IMR-90 (cell line): ENCODE results near the gene TMA7. TPM values are rescaled to one million over a fixed set of nuclear protein-coding genes. Genes with fewer than 3 reads are reported as not detected.

Source experiments
- ATAC-seq: fragments of 200-7000 bp; cut with Tn5 transposase; 2 replicates; pipeline ENCODE4 v1.9.1; 2020; ENCODE audit warnings: low read depth, mild to moderate bottlenecking, moderate library complexity
- BruUV-seq: library from RNA; stranded (reverse); fragments of 400-500 nt; replicated peaks from 2 replicates; lab custom pipeline; 2021; lab: Mats Ljungman, UMichigan
- CTCF ChIA-PET: fragments of 300-600 bp; formaldehyde crosslinking; extraction: SDS; loops from one replicate; lab custom pipeline; 2021; ENCODE audit warnings: antibody characterized with exemption; lab: Yijun Ruan, JAX
- POLR2A ChIA-PET: fragments of 300-600 bp; sonication (Branson Sonifier 250); formaldehyde crosslinking; loops from one replicate; lab custom pipeline; 2022; ENCODE audit warnings: antibody characterized with exemption; ENCODE audit not compliant: unreplicated experiment; lab: Charles Lee
- DNase-seq: peaks from one replicate; pipeline ENCODE4 v3.0.0; 2013
- H2AFZ ChIP-seq: replicated peaks from 2 replicates; pipeline ENCODE3; 2013; ENCODE audit warnings: low read length, mild to moderate bottlenecking; ENCODE audit not compliant: poor library complexity
- H2AK5ac ChIP-seq: 2 replicates; pipeline ENCODE4 v1.6.1; 2013; ENCODE audit warnings: low read depth, low read length, inconsistent platforms
- H2AK9ac ChIP-seq: replicated peaks from 2 replicates; pipeline ENCODE3; 2013; ENCODE audit warnings: mild to moderate bottlenecking, low read depth, low read length, moderate library complexity; ENCODE audit not compliant: poor library complexity
- H2BK120ac ChIP-seq: 2 replicates; pipeline ENCODE4 v1.6.1; 2013; ENCODE audit warnings: low read depth, low read length, inconsistent platforms
- H2BK15ac ChIP-seq: 3 replicates; pipeline ENCODE4 v1.6.1; 2013; ENCODE audit warnings: low read depth, low read length, inconsistent platforms
- H2BK20ac ChIP-seq: 2 replicates; pipeline ENCODE4 v1.6.1; 2013; ENCODE audit warnings: low read depth, mild to moderate bottlenecking, inconsistent platforms, low read length, moderate library complexity
- H2BK5ac ChIP-seq: 2 replicates; pipeline ENCODE4 v1.6.1; 2013; ENCODE audit warnings: mild to moderate bottlenecking, low read depth, low read length, inconsistent platforms; ENCODE audit not compliant: poor library complexity, severe bottlenecking
- H3K14ac ChIP-seq: replicated peaks from 2 replicates; pipeline ENCODE4 v1.6.1; 2013; ENCODE audit warnings: low read depth, low read length, inconsistent platforms
- H3K18ac ChIP-seq: 2 replicates; pipeline ENCODE4 v1.6.1; 2013; ENCODE audit warnings: low read depth, low read length, control low read depth
- H3K23ac ChIP-seq: 2 replicates; pipeline ENCODE4 v1.6.1; 2013; ENCODE audit warnings: low read depth, low read length, inconsistent platforms
- H3K27ac ChIP-seq: 2 replicates; pipeline ENCODE4 v1.5.1; 2013; ENCODE audit warnings: mild to moderate bottlenecking, control low read depth, low read length; ENCODE audit not compliant: insufficient read depth
- H3K27me3 ChIP-seq: 2 replicates; pipeline ENCODE4 v1.6.1; 2013; ENCODE audit warnings: low read length; ENCODE audit not compliant: control insufficient read depth, insufficient read depth
- H3K36me3 ChIP-seq: 2 replicates; pipeline ENCODE4 v1.6.1; 2013; ENCODE audit warnings: low read length, mixed read lengths; ENCODE audit not compliant: control insufficient read depth, insufficient read depth
- H3K4ac ChIP-seq: 2 replicates; pipeline ENCODE4 v1.6.1; 2013; ENCODE audit warnings: low read depth, low read length, inconsistent platforms
- H3K4me1 ChIP-seq: 2 replicates; pipeline ENCODE4 v1.6.1; 2013; ENCODE audit warnings: low read length, mixed read lengths; ENCODE audit not compliant: control insufficient read depth, insufficient read depth
- H3K4me2 ChIP-seq: 2 replicates; pipeline ENCODE4 v1.6.1; 2013; ENCODE audit warnings: low read depth, mild to moderate bottlenecking, control low read depth, low read length, moderate library complexity
- H3K4me3 ChIP-seq: 2 replicates; pipeline ENCODE4 v1.5.1; 2013; ENCODE audit warnings: low read depth, mild to moderate bottlenecking, control low read depth, low read length, moderate library complexity; ENCODE audit not compliant: insufficient read depth
- H3K56ac ChIP-seq: 2 replicates; pipeline ENCODE4 v1.6.1; 2013; ENCODE audit warnings: low read length, inconsistent platforms; ENCODE audit not compliant: insufficient read depth; ENCODE audit errors: extremely low read depth
- H3K79me1 ChIP-seq, 2 experiments: 2 replicates each; pipeline ENCODE4 v1.6.1; 2013; ENCODE audit warnings: low read length in 2 of 2, inconsistent platforms in 1 of 2, low read depth in 1 of 2
- H3K9ac ChIP-seq: 2 replicates; pipeline ENCODE4 v1.6.1; 2013; ENCODE audit warnings: low read depth, low read length, control low read depth
- H3K9me1 ChIP-seq: 2 replicates; pipeline ENCODE4 v1.6.1; 2013; ENCODE audit warnings: low read length, inconsistent platforms; ENCODE audit not compliant: insufficient read depth
- H3K9me3 ChIP-seq: 2 replicates; pipeline ENCODE4 v1.6.1; 2013; ENCODE audit warnings: low read length; ENCODE audit not compliant: control insufficient read depth, insufficient read depth
- H4K20me1 ChIP-seq: 2 replicates; pipeline ENCODE4 v1.6.1; 2013; ENCODE audit warnings: low read length, inconsistent platforms; ENCODE audit not compliant: insufficient read depth
- H4K5ac ChIP-seq: 2 replicates; pipeline ENCODE4 v1.6.1; 2013; ENCODE audit warnings: mild to moderate bottlenecking, low read depth, low read length, control low read depth
- H4K8ac ChIP-seq, 2 experiments: 2 replicates each; pipeline ENCODE4 v1.6.1; 2013; ENCODE audit warnings: low read depth in 2 of 2, low read length in 2 of 2, control low read depth in 1 of 2, inconsistent platforms in 1 of 2
- H4K91ac ChIP-seq: 2 replicates; pipeline ENCODE4 v1.6.1; 2013; ENCODE audit warnings: low read depth, low read length, inconsistent platforms; ENCODE audit not compliant: insufficient read depth
- BHLHE40 ChIP-seq: fragments of 150-350 bp; IDR thresholded peaks from 2 replicates; pipeline ENCODE4 v1.6.1; 2016; ENCODE audit warnings: mild to moderate bottlenecking, low read depth, low read length
- CEBPB ChIP-seq: IDR thresholded peaks from 2 replicates; pipeline ENCODE4 v1.6.1; 2012; ENCODE audit warnings: low read depth, low read length, improper control_type of control experiment
- CTCF ChIP-seq: conservative IDR thresholded peaks from 2 replicates; pipeline ENCODE4 v1.5.1; 2012; ENCODE audit warnings: mild to moderate bottlenecking, low read depth, low read length, improper control_type of control experiment
- ELK1 ChIP-seq: fragments of 150-350 bp; IDR thresholded peaks from 2 replicates; pipeline ENCODE4 v1.6.1; 2016; ENCODE audit warnings: low read depth, mild to moderate bottlenecking, low read length, moderate library complexity, borderline replicate concordance
- FOS ChIP-seq: fragments of 150-350 bp; IDR thresholded peaks from 2 replicates; pipeline ENCODE4 v1.6.1; 2016; ENCODE audit warnings: low read depth, low read length
- MAFK ChIP-seq: IDR thresholded peaks from 2 replicates; pipeline ENCODE4 v1.6.1; 2012; ENCODE audit warnings: low read depth, low read length, improper control_type of control experiment
- MAZ ChIP-seq: IDR thresholded peaks from 2 replicates; pipeline ENCODE4 v1.6.1; 2012; ENCODE audit warnings: low read depth, mild to moderate bottlenecking, low read length, improper control_type of control experiment, moderate library complexity, borderline replicate concordance
- MXI1 ChIP-seq: IDR thresholded peaks from 2 replicates; pipeline ENCODE4 v1.6.1; 2012; ENCODE audit warnings: low read depth, mild to moderate bottlenecking, low read length, moderate library complexity, borderline replicate concordance
- NFE2L2 ChIP-seq: fragments of 150-350 bp; IDR thresholded peaks from 2 replicates; pipeline ENCODE4 v1.6.1; 2016; ENCODE audit warnings: low read depth, mild to moderate bottlenecking, low read length
- POLR2A ChIP-seq: IDR thresholded peaks from 2 replicates; pipeline ENCODE4 v1.6.1; 2012; ENCODE audit warnings: mild to moderate bottlenecking, low read depth, low read length
- RAD21 ChIP-seq: IDR thresholded peaks from 2 replicates; pipeline ENCODE4 v1.6.1; 2012; ENCODE audit warnings: low read length, improper control_type of control experiment
- RCOR1 ChIP-seq: IDR thresholded peaks from 2 replicates; pipeline ENCODE4 v1.6.1; 2012; ENCODE audit warnings: mild to moderate bottlenecking, low read length, improper control_type of control experiment; ENCODE audit not compliant: insufficient replicate concordance
- RFX5 ChIP-seq: IDR thresholded peaks from 2 replicates; pipeline ENCODE4 v1.8.0; 2012; ENCODE audit warnings: low read depth, mild to moderate bottlenecking, low read length, moderate library complexity
- SMC3 ChIP-seq: fragments of 150-350 bp; IDR thresholded peaks from 2 replicates; pipeline ENCODE4 v1.6.1; 2016; ENCODE audit warnings: low read depth, mild to moderate bottlenecking, antibody characterized with exemption, low read length, moderate library complexity
- USF2 ChIP-seq: fragments of 150-350 bp; IDR thresholded peaks from 2 replicates; pipeline ENCODE4 v1.6.1; 2017; ENCODE audit warnings: mild to moderate bottlenecking, antibody characterized with exemption, low read length, low read depth
- WGBS, 2 experiments: methylation state at CpG; one replicate each; pipeline versions ENCODE4 v1.1.5 to v1.1.7; 2013; ENCODE audit warnings: missing lambda C conversion rate in 2 of 2; ENCODE audit not compliant: insufficient read length in 1 of 2; ENCODE audit errors: extremely low coverage in 2 of 2; 5-methylcytosine and 5-hydroxymethylcytosine counted together
- dilution Hi-C: fragments of 300-500 bp; cut with HindIII; formaldehyde crosslinking; loops from one replicate; pipeline ENCODE4 v1.14.3; 2018; ENCODE audit warnings: low sequenced_read_pairs; ENCODE audit not compliant: unreplicated experiment
- in situ Hi-C: fragments of 300-500 bp; cut with MboI; formaldehyde crosslinking; loops from 3 replicates; pipeline ENCODE4 v1.14.3; 2019; ENCODE audit warnings: low sequenced_read_pairs, inconsistent platforms, mixed read lengths
- intact Hi-C: fragments of 100-400 bp; cut with micrococcal nuclease; formaldehyde crosslinking; loops from 2 replicates; pipeline ENCODE4 v1.10.0; 2022
- polyA plus RNA-seq, 3 experiments: library from polyadenylated mRNA; depleted of rRNA; stranded (reverse); fragments of >200 nt; gene quantifications; 2 replicates each; pipeline ENCODE4 v1.2.3, GENCODE V29; 2012; ENCODE audit warnings: low replicate concordance in 1 of 3
- total RNA-seq: library from RNA; depleted of rRNA; stranded (reverse); fragments of >200 nt; gene quantifications from 2 replicates; pipeline ENCODE4 v1.2.3, GENCODE V29; 2012

TMA7 gene
- total and polyA plus RNA-seq, 2 of the 4 experiments (the other 2 are of a cell fraction) = 81.9 to 240 TPM

GRCh38 chr3:48492461-48493202 is 52.6 kb downstream of the TMA7 start:
- no peak for ATAC-seq
- DNase-seq = no peak

More at GRCh38 chr3:48492461-48493202, 52.6 kb downstream of the TMA7 start:
- no TSS peak for BruUV-seq
- no peaks in the 10 kb centered on the region for H3K4me1 ChIP-seq
- ChIA-PET CTCF (no interaction called here), POLR2A (no interaction called here)
- H4K20me1 ChIP-seq = no peaks in the 10 kb centered on the region
- H2AK9ac ChIP-seq = no peak overlapping the region
- H2BK5ac ChIP-seq = no peak overlapping the region
- H3K18ac ChIP-seq = no peak overlapping the region
- dilution Hi-C loops = no loop called here
- no peak overlapping the region for H2BK20ac ChIP-seq
- H3K9me3 ChIP-seq = no peaks in the 10 kb centered on the region
- no peak overlapping the region for H3K14ac ChIP-seq
- H3K27ac ChIP-seq = no peak overlapping the region
- in situ Hi-C loops = no loop called here
- no peak overlapping the region for H3K4me2 ChIP-seq
- H3K27me3 ChIP-seq = no peaks in the 10 kb centered on the region
- H4K91ac ChIP-seq = no peak overlapping the region
- H3K4ac ChIP-seq = no peak overlapping the region
- no CpG with 5 or more reads among the region's 7 CpGs for WGBS, 2 experiments
- H3K9ac ChIP-seq = no peak overlapping the region
- TF ChIP-seq ELK1 = no peak
- no peak for TF ChIP-seq NFE2L2
- TF ChIP-seq RAD21 = no peak
- no peak for TF ChIP-seq POLR2A
- no peak for TF ChIP-seq CTCF
- no peak for TF ChIP-seq FOS
- TF ChIP-seq SMC3 = no peak
- no peak for TF ChIP-seq CEBPB
- no peak for TF ChIP-seq BHLHE40
- TF ChIP-seq MXI1 = no peak
- TF ChIP-seq RFX5 = no peak
- TF ChIP-seq MAZ = no peak
- TF ChIP-seq MAFK = no peak
- TF ChIP-seq USF2 = no peak
- no peak for TF ChIP-seq RCOR1
- no peak overlapping the region for H3K4me3 ChIP-seq
- H2AFZ ChIP-seq = no peak overlapping the region
- no peak overlapping the region for H2BK120ac ChIP-seq
- H4K8ac ChIP-seq = no peak overlapping the region
- H2AK5ac ChIP-seq = no peak overlapping the region
- H3K56ac ChIP-seq = no peak overlapping the region
- intact Hi-C loops = no loop called here
- no peak overlapping the region for H4K5ac ChIP-seq
- no peaks in the 10 kb centered on the region; a peak in 1 of 4 replicates for H3K79me1 ChIP-seq
- H3K23ac ChIP-seq = no peak overlapping the region
- H3K36me3 ChIP-seq = peaks cover 6% of the 10 kb centered on the region; the same call in 1 of the 2 replicates
- no peaks in the 10 kb centered on the region for H3K9me1 ChIP-seq
- H2BK15ac ChIP-seq = no peak overlapping the region
